GM13977 (cell line): ENCODE results near the gene LINGO4.
"Not testable (repeated sequence)": the region's sequence is repeated elsewhere in the genome, so short reads cannot be mapped to it uniquely, and the experiment has no call there.

ENCODE experiments used
- DNase-seq: peaks from one replicate; pipeline ENCODE4 v3.0.0; 2012; ENCODE audit warnings: low spot score
- in situ Hi-C: fragments of 300-500 bp; cut with MboI; formaldehyde crosslinking; loops from one replicate; pipeline ENCODE4 v1.12.0; 2022; ENCODE audit warnings: low sequenced_read_pairs, low pct_unique_long_range_greater_than_20kb, mixed read lengths, inconsistent platforms; ENCODE audit not compliant: unreplicated experiment
- TF ChIP-seq, protein P1 (sequence below): IDR thresholded peaks from 2 replicates; pipeline ENCODE4 v1.5.1; 2012; ENCODE audit warnings: mild to moderate bottlenecking, control low read depth; ENCODE audit not compliant: insufficient read depth; ENCODE audit errors: extremely low read depth, missing control alignments

The LINGO4 gene

DNA sequence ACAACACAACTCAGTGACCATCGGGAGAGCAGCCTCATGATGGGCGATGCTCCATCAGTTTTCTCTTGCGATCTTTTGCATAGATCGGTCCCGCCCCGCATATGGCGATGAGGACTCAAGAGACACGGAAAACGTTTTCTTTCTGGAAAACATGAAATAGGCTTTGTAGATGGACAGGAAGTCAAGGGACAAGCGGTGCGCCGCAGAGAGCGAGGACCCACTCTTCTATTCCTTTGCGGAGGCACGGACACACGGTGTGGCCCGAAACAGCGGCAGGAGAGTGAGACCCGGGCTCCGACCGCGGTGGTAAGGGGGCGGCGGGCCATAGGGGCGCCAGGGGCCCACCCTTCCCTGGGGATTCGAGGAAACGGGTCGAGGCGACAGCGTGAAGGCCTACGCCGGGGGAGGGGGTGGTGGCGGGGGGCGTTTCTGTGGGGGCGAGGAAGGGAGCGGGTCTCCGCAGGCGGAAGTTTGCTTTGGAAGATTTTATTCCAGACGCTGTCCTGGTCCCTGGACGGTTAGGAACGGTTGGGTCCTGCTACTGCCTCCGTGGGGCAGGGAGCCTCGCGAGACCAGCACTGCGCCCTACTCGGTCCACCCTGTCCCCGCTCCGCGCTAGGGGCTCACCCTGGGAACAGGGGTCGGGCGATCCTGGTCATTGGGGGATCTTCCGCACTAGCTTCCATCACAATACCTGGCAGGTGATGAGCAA lies 14.1 kb downstream of the LINGO4 start:
- TF ChIP-seq, protein P1, sequence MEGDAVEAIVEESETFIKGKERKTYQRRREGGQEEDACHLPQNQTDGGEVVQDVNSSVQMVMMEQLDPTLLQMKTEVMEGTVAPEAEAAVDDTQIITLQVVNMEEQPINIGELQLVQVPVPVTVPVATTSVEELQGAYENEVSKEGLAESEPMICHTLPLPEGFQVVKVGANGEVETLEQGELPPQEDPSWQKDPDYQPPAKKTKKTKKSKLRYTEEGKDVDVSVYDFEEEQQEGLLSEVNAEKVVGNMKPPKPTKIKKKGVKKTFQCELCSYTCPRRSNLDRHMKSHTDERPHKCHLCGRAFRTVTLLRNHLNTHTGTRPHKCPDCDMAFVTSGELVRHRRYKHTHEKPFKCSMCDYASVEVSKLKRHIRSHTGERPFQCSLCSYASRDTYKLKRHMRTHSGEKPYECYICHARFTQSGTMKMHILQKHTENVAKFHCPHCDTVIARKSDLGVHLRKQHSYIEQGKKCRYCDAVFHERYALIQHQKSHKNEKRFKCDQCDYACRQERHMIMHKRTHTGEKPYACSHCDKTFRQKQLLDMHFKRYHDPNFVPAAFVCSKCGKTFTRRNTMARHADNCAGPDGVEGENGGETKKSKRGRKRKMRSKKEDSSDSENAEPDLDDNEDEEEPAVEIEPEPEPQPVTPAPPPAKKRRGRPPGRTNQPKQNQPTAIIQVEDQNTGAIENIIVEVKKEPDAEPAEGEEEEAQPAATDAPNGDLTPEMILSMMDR, result no peak
- in situ Hi-C loops, result no loop called here
- no peak for DNase-seq

GRCh38 chr1:151790071-151790939 lies 14.9 kb downstream of the LINGO4 start, which contains the start of gene TDRKH:
TSS of gene TDRKH (minus strand) at chr1:151790500. CDS start at chr1:151783022, 7,478 bp downstream.
- TF ChIP-seq, protein P1, result peak; percentile 37
- in situ Hi-C loops, result no loop called here
- DNase-seq, result peak; percentile 99

DNA sequence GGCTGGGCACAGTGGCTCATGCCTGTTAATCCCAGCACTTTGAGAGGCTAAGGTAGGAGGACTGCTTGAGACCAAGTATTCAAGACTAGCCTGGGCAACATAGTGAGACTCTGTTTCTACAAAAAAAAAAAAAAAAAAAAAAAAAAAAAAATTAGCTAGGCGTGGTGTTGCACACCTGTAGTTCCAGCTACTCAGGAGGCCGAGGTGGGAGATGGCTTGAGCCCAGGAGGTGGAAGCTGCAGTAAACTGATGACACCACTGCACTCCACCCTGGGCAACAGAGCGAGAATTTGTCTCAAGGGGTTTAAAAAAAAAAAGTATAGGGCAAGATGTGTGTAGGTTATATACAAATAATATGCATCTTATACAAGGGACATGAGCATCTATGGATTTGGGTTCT lies 17.5 kb downstream of the LINGO4 start:
- no peak for DNase-seq
- TF ChIP-seq, protein P1, result no peak
- in situ Hi-C loops, result no loop called here

DNA sequence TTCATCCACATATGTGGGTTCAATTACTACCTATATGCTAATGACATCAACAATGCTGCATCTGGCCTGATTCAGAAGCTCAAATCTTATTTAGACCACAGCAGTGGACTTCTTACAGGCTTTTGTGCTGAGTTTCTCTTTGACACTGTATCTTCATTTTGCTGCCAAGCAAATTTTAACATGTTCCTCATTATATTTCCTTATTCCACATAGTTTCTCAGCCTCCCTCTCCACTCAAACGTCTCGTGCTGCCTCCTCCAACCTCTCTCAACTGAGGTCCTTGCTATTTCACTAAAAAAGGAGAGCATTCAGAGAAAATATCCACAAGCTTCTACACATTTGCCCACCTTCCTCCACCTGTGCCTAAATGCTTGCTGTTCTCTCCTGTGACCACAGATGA lies 21.4 kb downstream of the LINGO4 start:
- TF ChIP-seq, protein P1, result no peak
- in situ Hi-C loops, result no loop called here
- DNase-seq, result no peak

GRCh38 chr1:151782741-151783140 lies 22.5 kb downstream of the LINGO4 start:
- DNase-seq, result no peak
- TF ChIP-seq, protein P1, result no peak
- in situ Hi-C loops, result no loop called here

- DNase-seq, in situ Hi-C loops: not testable (repeated sequence)
These were observed 23.2 kb downstream of the LINGO4 start for GRCh38 chr1:151782026-151782425.

GRCh38 chr1:151780736-151781135 lies 24.5 kb downstream of the LINGO4 start:
- in situ Hi-C loops, DNase-seq: not testable (repeated sequence)
